Liver (tissue), 9 donors: ENCODE results near the gene GJB5. TPM values are rescaled to one million over a fixed set of nuclear protein-coding genes. Genes with fewer than 3 reads are reported as not detected.

ENCODE experiments used
- DNase-seq: peaks from one replicate; pipeline ENCODE4 v3.0.0-alpha.2; 2017; ENCODE audit warnings: low spot score
- H3K27ac ChIP-seq, 2 donors: one replicate each; pipeline ENCODE4 v1.7.0; 2013; ENCODE audit warnings: inconsistent platforms in 2 of 2, low read length in 2 of 2, control low read depth in 1 of 2, low read depth in 1 of 2, mild to moderate bottlenecking in 1 of 2
- H3K27me3 ChIP-seq, 4 donors: one replicate each; pipeline versions ENCODE4 v1.6.1 to v1.7.0; 2013; ENCODE audit warnings: low read length in 3 of 4, inconsistent platforms in 1 of 4, mild to moderate bottlenecking in 1 of 4, moderate library complexity in 1 of 4; ENCODE audit not compliant: control insufficient read depth in 4 of 4, insufficient read depth in 4 of 4
- H3K36me3 ChIP-seq, 4 donors: one replicate each; pipeline versions ENCODE4 v1.6.1 to v1.7.0; 2013; ENCODE audit warnings: low read length in 3 of 4, mild to moderate bottlenecking in 3 of 4, low read depth in 1 of 4, moderate library complexity in 1 of 4; ENCODE audit not compliant: control insufficient read depth in 4 of 4, insufficient read depth in 3 of 4
- H3K4me1 ChIP-seq, 4 donors: one replicate each; pipeline versions ENCODE4 v1.6.1 to v1.7.0; 2013; ENCODE audit warnings: low read length in 3 of 4, mild to moderate bottlenecking in 3 of 4, moderate library complexity in 1 of 4; ENCODE audit not compliant: control insufficient read depth in 4 of 4, insufficient read depth in 4 of 4
- H3K4me3 ChIP-seq, 3 donors: one replicate each; pipeline versions ENCODE4 v1.6.1 to v1.7.0; 2013; ENCODE audit warnings: low read length in 3 of 3, control low read depth in 1 of 3, low read depth in 1 of 3, mild to moderate bottlenecking in 1 of 3
- H3K9ac ChIP-seq, 2 donors: one replicate each; pipeline ENCODE4 v1.7.0; 2013; ENCODE audit warnings: low read length in 2 of 2, mild to moderate bottlenecking in 2 of 2, moderate library complexity in 2 of 2, control low read depth in 1 of 2, low read depth in 1 of 2
- H3K9me3 ChIP-seq, 4 donors: one replicate each; pipeline versions ENCODE4 v1.6.1 to v1.7.0; 2013; ENCODE audit warnings: low read length in 3 of 4; ENCODE audit not compliant: control insufficient read depth in 4 of 4
- FOXA1 ChIP-seq: IDR thresholded peaks from 2 replicates; pipeline ENCODE4 v1.6.1; 2016; ENCODE audit warnings: antibody characterized with exemption
- FOXA2 ChIP-seq: IDR thresholded peaks from 2 replicates; pipeline ENCODE4 v1.6.1; 2016; ENCODE audit warnings: antibody characterized with exemption
- GABPA ChIP-seq, 2 donors: IDR thresholded peaks in 1 of 2; conservative IDR thresholded peaks in 1 of 2; 2 replicates each; pipeline ENCODE4 v1.6.1; 2016; ENCODE audit warnings: antibody characterized with exemption in 2 of 2, mild to moderate bottlenecking in 1 of 2, moderate library complexity in 1 of 2
- HNF4A ChIP-seq, 2 donors: conservative IDR thresholded peaks; 2 replicates each; pipeline ENCODE4 v1.6.1; 2016; ENCODE audit warnings: antibody characterized with exemption in 2 of 2, mild to moderate bottlenecking in 2 of 2
- HNF4G ChIP-seq: IDR thresholded peaks from 2 replicates; pipeline ENCODE4 v1.6.1; 2016; ENCODE audit warnings: antibody characterized with exemption
- JUND ChIP-seq, 2 donors: IDR thresholded peaks; 2 replicates each; pipeline ENCODE4 v1.6.1; 2016; ENCODE audit warnings: antibody characterized with exemption in 2 of 2
- NR2F2 ChIP-seq: IDR thresholded peaks from 2 replicates; pipeline ENCODE4 v1.6.1; 2016; ENCODE audit warnings: antibody characterized with exemption
- RAD21 ChIP-seq, 2 donors: IDR thresholded peaks; 2 replicates each; pipeline ENCODE4 v1.6.1; 2016; ENCODE audit warnings: antibody characterized with exemption in 2 of 2, mild to moderate bottlenecking in 2 of 2
- RXRA ChIP-seq, 2 donors: IDR thresholded peaks; 2 replicates each; pipeline ENCODE4 v1.6.1; 2017 to 2018; ENCODE audit warnings: antibody characterized with exemption in 2 of 2, mild to moderate bottlenecking in 1 of 2
- SP1 ChIP-seq: IDR thresholded peaks from 2 replicates; pipeline ENCODE4 v1.6.1; 2018; ENCODE audit warnings: antibody characterized with exemption, mild to moderate bottlenecking
- TAF1 ChIP-seq: conservative IDR thresholded peaks from 2 replicates; pipeline ENCODE4 v1.6.1; 2016; ENCODE audit warnings: antibody characterized with exemption, mild to moderate bottlenecking
- YY1 ChIP-seq: IDR thresholded peaks from 2 replicates; pipeline ENCODE4 v1.6.1; 2016; ENCODE audit warnings: antibody characterized with exemption, mild to moderate bottlenecking
- WGBS: extraction: QIAGEN DNeasy Blood & Tissue Kit; methylation state at CpG from one replicate; pipeline ENCODE4 v1.1.7; 2013; 5-methylcytosine and 5-hydroxymethylcytosine counted together
- polyA plus RNA-seq, 2 donors: library from polyadenylated mRNA; stranded (reverse) in 1 of 2; unstranded in 1 of 2; fragments of 200-250 nt in 1 of 2; fragments of >200 nt in 1 of 2; fragmentation: Nextera tagmentation in 1 of 2; extraction: Ambion mirVana in 1 of 2; gene quantifications; one replicate each; pipeline versions ENCODE4 v1.2.1 to v1.2.3, GENCODE V29; 2013 to 2015
- total RNA-seq, 2 donors: library from RNA; depleted of rRNA; stranded (reverse); fragments of >200 nt; gene quantifications; one replicate each; pipeline ENCODE4 v1.2.3, GENCODE V29; 2014
- TF ChIP-seq, protein P1 (sequence below): fragments of 150-350 bp; IDR thresholded peaks from 2 replicates; pipeline ENCODE4 v1.5.1; 2017; ENCODE audit warnings: improper control_type of control experiment, low read depth, low read length; ENCODE audit not compliant: missing input control
- TF ChIP-seq, protein P2 (sequence below): IDR thresholded peaks from 2 replicates; pipeline ENCODE4 v1.6.1; 2016; ENCODE audit warnings: antibody characterized with exemption
- TF ChIP-seq, protein P3 (sequence below): IDR thresholded peaks from 2 replicates; pipeline ENCODE4 v1.6.1; 2016; ENCODE audit warnings: antibody characterized with exemption, mild to moderate bottlenecking
- TF ChIP-seq, protein P4 (sequence below): IDR thresholded peaks from 2 replicates; pipeline ENCODE4 v1.6.1; 2016; ENCODE audit warnings: antibody characterized with exemption
- TF ChIP-seq, protein P5 (sequence below): IDR thresholded peaks from 2 replicates; pipeline ENCODE4 v1.6.1; 2016; ENCODE audit warnings: antibody characterized with exemption
- donor health status: healthy.
- donor health status: healthy.
- donor health status: healthy.
- donor health status: healthy.
- donor health status: healthy.

GJB5 gene
- total and polyA plus RNA-seq, 4 donors = not detected

DNA sequence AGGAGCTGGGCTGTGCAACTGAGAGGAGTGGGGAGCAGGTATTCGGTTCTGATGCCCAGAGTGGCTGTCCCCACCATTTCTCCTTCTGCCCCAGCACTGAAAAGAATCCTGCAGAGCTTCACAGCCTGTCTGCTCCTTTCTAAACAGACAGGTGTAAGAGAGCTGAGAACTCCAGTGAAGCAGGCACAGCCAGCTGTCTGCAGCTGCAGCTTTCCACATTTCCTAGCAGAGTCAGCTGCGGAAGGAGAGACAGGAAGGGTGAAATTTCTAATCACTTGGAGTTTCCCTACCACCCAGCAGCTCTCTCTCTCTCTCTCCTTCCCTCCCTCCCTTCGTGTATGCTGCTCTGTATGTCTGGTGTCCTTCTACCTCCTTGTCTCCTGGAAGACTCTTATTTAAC, 40.5 kb upstream of the GJB5 start (continued):
- TF ChIP-seq, protein P1, sequence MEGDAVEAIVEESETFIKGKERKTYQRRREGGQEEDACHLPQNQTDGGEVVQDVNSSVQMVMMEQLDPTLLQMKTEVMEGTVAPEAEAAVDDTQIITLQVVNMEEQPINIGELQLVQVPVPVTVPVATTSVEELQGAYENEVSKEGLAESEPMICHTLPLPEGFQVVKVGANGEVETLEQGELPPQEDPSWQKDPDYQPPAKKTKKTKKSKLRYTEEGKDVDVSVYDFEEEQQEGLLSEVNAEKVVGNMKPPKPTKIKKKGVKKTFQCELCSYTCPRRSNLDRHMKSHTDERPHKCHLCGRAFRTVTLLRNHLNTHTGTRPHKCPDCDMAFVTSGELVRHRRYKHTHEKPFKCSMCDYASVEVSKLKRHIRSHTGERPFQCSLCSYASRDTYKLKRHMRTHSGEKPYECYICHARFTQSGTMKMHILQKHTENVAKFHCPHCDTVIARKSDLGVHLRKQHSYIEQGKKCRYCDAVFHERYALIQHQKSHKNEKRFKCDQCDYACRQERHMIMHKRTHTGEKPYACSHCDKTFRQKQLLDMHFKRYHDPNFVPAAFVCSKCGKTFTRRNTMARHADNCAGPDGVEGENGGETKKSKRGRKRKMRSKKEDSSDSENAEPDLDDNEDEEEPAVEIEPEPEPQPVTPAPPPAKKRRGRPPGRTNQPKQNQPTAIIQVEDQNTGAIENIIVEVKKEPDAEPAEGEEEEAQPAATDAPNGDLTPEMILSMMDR = no peak
- TF ChIP-seq, protein P2, sequence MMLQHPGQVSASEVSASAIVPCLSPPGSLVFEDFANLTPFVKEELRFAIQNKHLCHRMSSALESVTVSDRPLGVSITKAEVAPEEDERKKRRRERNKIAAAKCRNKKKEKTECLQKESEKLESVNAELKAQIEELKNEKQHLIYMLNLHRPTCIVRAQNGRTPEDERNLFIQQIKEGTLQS = no peak
- TF ChIP-seq YY1 (no peak), FOXA2 (no peak)

DNA sequence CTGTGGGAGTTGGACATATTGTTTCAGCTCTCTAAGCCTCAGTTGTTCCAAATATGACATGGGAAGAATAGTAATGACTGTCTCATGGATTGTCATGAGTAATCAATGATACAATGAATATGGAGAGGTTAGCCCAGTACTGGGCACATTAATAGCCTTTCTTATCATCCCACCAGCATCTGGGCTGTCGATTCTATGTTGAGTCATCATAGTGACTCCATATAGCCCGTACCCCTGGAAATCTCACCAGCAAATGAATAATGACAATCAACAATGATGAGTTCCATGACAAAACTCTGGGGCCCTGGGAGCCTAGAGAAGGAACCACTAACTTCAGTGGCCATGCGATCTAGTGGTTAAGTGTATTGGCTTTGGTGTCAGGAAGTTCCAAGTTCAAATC, 39.7 kb upstream of the GJB5 start:
- Histone ChIP-seq H3K36me3 (no peaks in the 10 kb centered on the region), H3K9ac (no peak overlapping the region), H3K27me3 (no peaks in the 10 kb centered on the region), H3K4me1 (no peaks in the 10 kb centered on the region), H3K4me3 (no peak overlapping the region), H3K27ac (no peak overlapping the region), H3K9me3 (no peaks in the 10 kb centered on the region)
- 79% methylated on average over 3 of the region's 3 CpGs for WGBS
- no peak for DNase-seq
- TF ChIP-seq, protein P3, sequence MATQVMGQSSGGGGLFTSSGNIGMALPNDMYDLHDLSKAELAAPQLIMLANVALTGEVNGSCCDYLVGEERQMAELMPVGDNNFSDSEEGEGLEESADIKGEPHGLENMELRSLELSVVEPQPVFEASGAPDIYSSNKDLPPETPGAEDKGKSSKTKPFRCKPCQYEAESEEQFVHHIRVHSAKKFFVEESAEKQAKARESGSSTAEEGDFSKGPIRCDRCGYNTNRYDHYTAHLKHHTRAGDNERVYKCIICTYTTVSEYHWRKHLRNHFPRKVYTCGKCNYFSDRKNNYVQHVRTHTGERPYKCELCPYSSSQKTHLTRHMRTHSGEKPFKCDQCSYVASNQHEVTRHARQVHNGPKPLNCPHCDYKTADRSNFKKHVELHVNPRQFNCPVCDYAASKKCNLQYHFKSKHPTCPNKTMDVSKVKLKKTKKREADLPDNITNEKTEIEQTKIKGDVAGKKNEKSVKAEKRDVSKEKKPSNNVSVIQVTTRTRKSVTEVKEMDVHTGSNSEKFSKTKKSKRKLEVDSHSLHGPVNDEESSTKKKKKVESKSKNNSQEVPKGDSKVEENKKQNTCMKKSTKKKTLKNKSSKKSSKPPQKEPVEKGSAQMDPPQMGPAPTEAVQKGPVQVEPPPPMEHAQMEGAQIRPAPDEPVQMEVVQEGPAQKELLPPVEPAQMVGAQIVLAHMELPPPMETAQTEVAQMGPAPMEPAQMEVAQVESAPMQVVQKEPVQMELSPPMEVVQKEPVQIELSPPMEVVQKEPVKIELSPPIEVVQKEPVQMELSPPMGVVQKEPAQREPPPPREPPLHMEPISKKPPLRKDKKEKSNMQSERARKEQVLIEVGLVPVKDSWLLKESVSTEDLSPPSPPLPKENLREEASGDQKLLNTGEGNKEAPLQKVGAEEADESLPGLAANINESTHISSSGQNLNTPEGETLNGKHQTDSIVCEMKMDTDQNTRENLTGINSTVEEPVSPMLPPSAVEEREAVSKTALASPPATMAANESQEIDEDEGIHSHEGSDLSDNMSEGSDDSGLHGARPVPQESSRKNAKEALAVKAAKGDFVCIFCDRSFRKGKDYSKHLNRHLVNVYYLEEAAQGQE = no peak
- no peak for TF ChIP-seq TAF1

DNA sequence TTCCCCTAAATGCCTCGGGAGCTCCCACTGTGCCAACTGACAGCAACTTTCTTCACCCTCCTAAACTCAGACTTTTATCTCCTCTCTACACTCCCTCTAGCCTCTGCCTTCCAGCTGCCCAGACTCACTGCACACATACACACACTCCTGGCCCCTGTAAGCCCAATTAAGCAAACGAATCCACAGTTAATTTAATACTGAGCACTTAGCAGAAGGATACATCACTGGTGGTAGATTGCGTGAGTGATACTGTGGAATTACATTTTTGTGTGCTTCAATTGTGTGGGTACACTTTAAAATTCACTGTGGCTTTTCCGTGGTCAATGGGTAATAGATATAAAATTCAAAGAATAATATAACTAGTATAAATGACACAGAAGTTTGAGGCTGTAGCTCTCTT, 33.6 kb upstream of the GJB5 start:
- no peaks in the 10 kb centered on the region for H3K4me1 ChIP-seq
- H3K27ac ChIP-seq = no peak overlapping the region
- DNase-seq = no peak
- no peak overlapping the region for H3K9ac ChIP-seq
- TF ChIP-seq FOXA2 (no peak), GABPA (IDR thresholded peaks at IDR 0.05 in 1 of 2, conservative IDR thresholded peaks at IDR 0.05 in 1 of 2) (no peak), SP1 (no peak), NR2F2 (no peak), RAD21 (IDR thresholded peaks at IDR 0.05) (no peak), FOXA1 (no peak), TAF1 (no peak), HNF4A (conservative IDR thresholded peaks at IDR 0.05) (no peak), YY1 (no peak), RXRA (IDR thresholded peaks at IDR 0.05) (no peak), HNF4G (no peak), JUND (IDR thresholded peaks at IDR 0.05) (no peak)
- TF ChIP-seq, protein P3 = no peak
- TF ChIP-seq, protein P4, sequence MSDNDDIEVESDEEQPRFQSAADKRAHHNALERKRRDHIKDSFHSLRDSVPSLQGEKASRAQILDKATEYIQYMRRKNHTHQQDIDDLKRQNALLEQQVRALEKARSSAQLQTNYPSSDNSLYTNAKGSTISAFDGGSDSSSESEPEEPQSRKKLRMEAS = no peak
- TF ChIP-seq, protein P2 = no peak
- TF ChIP-seq, protein P5, sequence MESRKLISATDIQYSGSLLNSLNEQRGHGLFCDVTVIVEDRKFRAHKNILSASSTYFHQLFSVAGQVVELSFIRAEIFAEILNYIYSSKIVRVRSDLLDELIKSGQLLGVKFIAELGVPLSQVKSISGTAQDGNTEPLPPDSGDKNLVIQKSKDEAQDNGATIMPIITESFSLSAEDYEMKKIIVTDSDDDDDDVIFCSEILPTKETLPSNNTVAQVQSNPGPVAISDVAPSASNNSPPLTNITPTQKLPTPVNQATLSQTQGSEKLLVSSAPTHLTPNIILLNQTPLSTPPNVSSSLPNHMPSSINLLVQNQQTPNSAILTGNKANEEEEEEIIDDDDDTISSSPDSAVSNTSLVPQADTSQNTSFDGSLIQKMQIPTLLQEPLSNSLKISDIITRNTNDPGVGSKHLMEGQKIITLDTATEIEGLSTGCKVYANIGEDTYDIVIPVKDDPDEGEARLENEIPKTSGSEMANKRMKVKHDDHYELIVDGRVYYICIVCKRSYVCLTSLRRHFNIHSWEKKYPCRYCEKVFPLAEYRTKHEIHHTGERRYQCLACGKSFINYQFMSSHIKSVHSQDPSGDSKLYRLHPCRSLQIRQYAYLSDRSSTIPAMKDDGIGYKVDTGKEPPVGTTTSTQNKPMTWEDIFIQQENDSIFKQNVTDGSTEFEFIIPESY = no peak
- H3K4me3 ChIP-seq = no peak overlapping the region
- WGBS = 63% methylated on average over 4 of the region's 4 CpGs
- H3K9me3 ChIP-seq = no peaks in the 10 kb centered on the region
- H3K36me3 ChIP-seq = no peaks in the 10 kb centered on the region
- no peaks in the 10 kb centered on the region for H3K27me3 ChIP-seq
